ENCODE results near the gene CCR9. TPM values are rescaled to one million over a fixed set of nuclear protein-coding genes. Genes with fewer than 3 reads are reported as not detected.

CCR9 gene
- total and polyA plus RNA-seq, 2 donors (not counting 1 experiment from before 2014, with no cell fraction given), result not detected

DNA sequence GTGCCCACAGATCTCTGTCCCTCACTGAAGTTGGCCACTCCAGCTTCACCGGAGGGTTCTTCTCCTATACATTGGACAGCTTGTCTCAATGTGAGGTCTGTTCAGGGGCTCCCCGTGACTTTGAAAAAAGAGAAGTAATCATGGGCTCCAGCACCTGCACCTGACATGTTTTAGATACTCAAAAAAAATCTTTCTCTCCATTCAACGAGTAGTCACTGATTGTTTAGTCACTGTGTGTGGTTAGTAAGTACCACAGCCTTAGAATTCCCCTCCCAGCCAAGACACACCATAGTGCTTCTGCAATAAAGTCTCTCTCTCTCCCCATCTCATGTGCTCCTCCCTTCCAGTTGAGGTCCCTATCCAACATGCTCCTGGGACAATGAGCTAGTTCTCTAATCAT lies 18.6 kb downstream of the CCR9 start:
- Histone ChIP-seq H3K4me1 (ENCODE audit: control insufficient read depth, extremely low read depth, insufficient read depth, low read length) (peaks cover 11% of the 10 kb centered on the region), H2AFZ (ENCODE audit: low read length) (no peak overlapping the region), H3K4me2 (ENCODE audit: extremely low read depth, insufficient read depth, low read length) (no peak overlapping the region), H3K9me3 (ENCODE audit: control insufficient read depth, insufficient read depth, low read depth, low read length) (no peaks in the 10 kb centered on the region), H3K79me2 (ENCODE audit: control insufficient read depth, insufficient read depth, low read length) (no peaks in the 10 kb centered on the region), H3K4me3 (replicated peaks in 1 of 4; ENCODE audit: control extremely low read depth in 1 of 4, insufficient read depth in 1 of 4, low read depth in 3 of 4, low read length in 4 of 4) (no peak overlapping the region), H3K9ac (ENCODE audit: insufficient read depth, low read length) (no peak overlapping the region), H4K20me1 (ENCODE audit: control insufficient read depth, extremely low read depth, insufficient read depth, low read length) (no peaks in the 10 kb centered on the region), H3K27ac (ENCODE audit: insufficient read depth, low read length) (no peak overlapping the region), H3K27me3 (ENCODE audit: control insufficient read depth, insufficient read depth, low read length) (peaks cover 7% of the 10 kb centered on the region), H3K36me3 (ENCODE audit: control insufficient read depth, insufficient read depth, low read length) (no peaks in the 10 kb centered on the region)
- no peak for TF ChIP-seq EZH2 (IDR thresholded peaks at IDR 0.05; ENCODE audit: low read length, missing control alignments)
- TF ChIP-seq, protein P1, sequence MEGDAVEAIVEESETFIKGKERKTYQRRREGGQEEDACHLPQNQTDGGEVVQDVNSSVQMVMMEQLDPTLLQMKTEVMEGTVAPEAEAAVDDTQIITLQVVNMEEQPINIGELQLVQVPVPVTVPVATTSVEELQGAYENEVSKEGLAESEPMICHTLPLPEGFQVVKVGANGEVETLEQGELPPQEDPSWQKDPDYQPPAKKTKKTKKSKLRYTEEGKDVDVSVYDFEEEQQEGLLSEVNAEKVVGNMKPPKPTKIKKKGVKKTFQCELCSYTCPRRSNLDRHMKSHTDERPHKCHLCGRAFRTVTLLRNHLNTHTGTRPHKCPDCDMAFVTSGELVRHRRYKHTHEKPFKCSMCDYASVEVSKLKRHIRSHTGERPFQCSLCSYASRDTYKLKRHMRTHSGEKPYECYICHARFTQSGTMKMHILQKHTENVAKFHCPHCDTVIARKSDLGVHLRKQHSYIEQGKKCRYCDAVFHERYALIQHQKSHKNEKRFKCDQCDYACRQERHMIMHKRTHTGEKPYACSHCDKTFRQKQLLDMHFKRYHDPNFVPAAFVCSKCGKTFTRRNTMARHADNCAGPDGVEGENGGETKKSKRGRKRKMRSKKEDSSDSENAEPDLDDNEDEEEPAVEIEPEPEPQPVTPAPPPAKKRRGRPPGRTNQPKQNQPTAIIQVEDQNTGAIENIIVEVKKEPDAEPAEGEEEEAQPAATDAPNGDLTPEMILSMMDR (conservative IDR thresholded peaks at IDR 0.05 in 1 of 2, IDR thresholded peaks at IDR 0.05 in 1 of 2; ENCODE audit: low read depth in 1 of 2, low read length in 2 of 2), result no peak
- no peak for DNase-seq (ENCODE audit: low read depth in 2 of 2)

DNA sequence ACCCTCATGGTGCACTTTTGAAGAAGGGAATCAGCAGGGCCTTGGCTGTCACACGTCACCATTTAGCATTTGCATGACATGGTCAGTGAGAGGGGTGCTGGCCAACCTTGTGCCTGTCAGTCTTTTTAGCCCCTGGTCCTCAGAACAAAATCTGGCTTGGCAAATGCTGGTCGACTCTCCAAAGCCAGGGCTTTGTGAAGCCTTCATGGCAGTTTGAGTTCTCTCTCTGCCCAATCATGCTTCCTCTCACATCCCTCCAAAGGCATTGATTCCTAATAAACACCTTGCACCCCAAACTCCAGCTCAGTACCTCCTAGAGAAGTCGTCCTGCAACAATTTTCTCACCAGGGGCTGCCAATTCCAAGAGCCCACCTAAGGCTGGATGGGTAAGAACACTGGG lies 19.4 kb downstream of the CCR9 start:
- no peaks in the 10 kb centered on the region for H3K79me2 ChIP-seq (ENCODE audit: control insufficient read depth, insufficient read depth, low read length)
- H3K27me3 ChIP-seq (ENCODE audit: control insufficient read depth, insufficient read depth, low read length), result peaks cover 7% of the 10 kb centered on the region
- no peak overlapping the region for H2AFZ ChIP-seq (ENCODE audit: low read length)
- H3K4me2 ChIP-seq (ENCODE audit: extremely low read depth, insufficient read depth, low read length), result no peak overlapping the region
- TF ChIP-seq, protein P1 (conservative IDR thresholded peaks at IDR 0.05 in 1 of 2, IDR thresholded peaks at IDR 0.05 in 1 of 2; ENCODE audit: low read depth in 1 of 2, low read length in 2 of 2), result no peak
- no peak for TF ChIP-seq EZH2 (IDR thresholded peaks at IDR 0.05; ENCODE audit: low read length, missing control alignments)
- no peak for DNase-seq (ENCODE audit: low read depth in 2 of 2)
- H3K36me3 ChIP-seq (ENCODE audit: control insufficient read depth, insufficient read depth, low read length), result no peaks in the 10 kb centered on the region
- no peak overlapping the region for H3K4me3 ChIP-seq (replicated peaks in 1 of 4; ENCODE audit: control extremely low read depth in 1 of 4, insufficient read depth in 1 of 4, low read depth in 3 of 4, low read length in 4 of 4)
- no peak overlapping the region for H3K27ac ChIP-seq (ENCODE audit: insufficient read depth, low read length)
- H3K9ac ChIP-seq (ENCODE audit: insufficient read depth, low read length), result no peak overlapping the region
- H4K20me1 ChIP-seq (ENCODE audit: control insufficient read depth, extremely low read depth, insufficient read depth, low read length), result no peaks in the 10 kb centered on the region
- no peaks in the 10 kb centered on the region for H3K9me3 ChIP-seq (ENCODE audit: control insufficient read depth, insufficient read depth, low read depth, low read length)
- H3K4me1 ChIP-seq (ENCODE audit: control insufficient read depth, extremely low read depth, insufficient read depth, low read length), result peaks cover 11% of the 10 kb centered on the region

DNA sequence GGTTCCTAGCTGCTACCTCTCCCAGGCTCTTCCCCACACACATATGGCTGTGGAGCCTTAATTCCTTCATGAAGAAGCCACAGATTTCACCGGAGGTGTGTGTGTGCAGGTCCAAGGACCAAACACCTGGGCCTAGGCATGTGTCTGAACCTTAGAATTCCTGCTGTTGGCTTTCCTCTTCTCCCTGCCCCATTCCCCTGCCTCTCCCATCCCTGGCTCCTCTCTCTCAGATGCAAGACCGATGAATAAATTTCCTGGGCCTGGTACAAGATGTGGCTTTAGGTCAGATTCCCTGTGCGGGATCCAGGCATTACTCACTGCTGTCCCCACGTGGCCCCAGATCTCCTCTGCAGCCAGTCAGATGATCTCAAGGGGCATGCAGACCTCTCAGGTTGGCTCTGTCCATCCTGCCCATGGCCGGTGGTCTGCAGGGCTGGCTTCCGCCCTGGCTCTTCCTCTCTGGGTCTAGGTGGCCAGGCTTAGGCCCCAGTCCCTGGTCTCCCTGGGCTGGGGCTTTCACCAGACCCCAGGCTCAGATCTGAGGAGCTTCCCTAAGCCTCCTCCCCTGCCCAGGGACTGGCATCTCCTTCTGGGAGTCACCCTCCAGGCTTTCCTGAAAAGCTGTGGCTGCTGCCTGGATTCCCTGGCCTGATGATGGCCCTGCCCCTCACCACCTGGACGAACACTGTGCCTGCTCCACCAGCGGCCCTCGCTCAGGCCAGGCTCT lies 20.5 kb downstream of the CCR9 start:
- peak; percentile 72 to 85 for DNase-seq (ENCODE audit: low read depth in 2 of 2)
- Histone ChIP-seq H3K4me3 (replicated peaks in 1 of 4; ENCODE audit: control extremely low read depth in 1 of 4, insufficient read depth in 1 of 4, low read depth in 3 of 4, low read length in 4 of 4) (no peak overlapping the region), H3K4me1 (ENCODE audit: control insufficient read depth, extremely low read depth, insufficient read depth, low read length) (peaks cover 11% of the 10 kb centered on the region), H4K20me1 (ENCODE audit: control insufficient read depth, extremely low read depth, insufficient read depth, low read length) (no peaks in the 10 kb centered on the region), H3K27ac (ENCODE audit: insufficient read depth, low read length) (no peak overlapping the region), H3K9ac (ENCODE audit: insufficient read depth, low read length) (no peak overlapping the region), H2AFZ (ENCODE audit: low read length) (no peak overlapping the region), H3K79me2 (ENCODE audit: control insufficient read depth, insufficient read depth, low read length) (no peaks in the 10 kb centered on the region), H3K4me2 (ENCODE audit: extremely low read depth, insufficient read depth, low read length) (no peak overlapping the region), H3K36me3 (ENCODE audit: control insufficient read depth, insufficient read depth, low read length) (no peaks in the 10 kb centered on the region), H3K27me3 (ENCODE audit: control insufficient read depth, insufficient read depth, low read length) (no peaks in the 10 kb centered on the region), H3K9me3 (ENCODE audit: control insufficient read depth, insufficient read depth, low read depth, low read length) (no peaks in the 10 kb centered on the region)
- TF ChIP-seq, protein P1 (conservative IDR thresholded peaks at IDR 0.05 in 1 of 2, IDR thresholded peaks at IDR 0.05 in 1 of 2; ENCODE audit: low read depth in 1 of 2, low read length in 2 of 2), result peak; percentile 43 to 71
- no peak for TF ChIP-seq EZH2 (IDR thresholded peaks at IDR 0.05; ENCODE audit: low read length, missing control alignments)

Data from fibroblast of lung (primary cell).